Left renal cortex interstitium (tissue), 4 donors: ENCODE results near the gene RPL36AL. TPM values are rescaled to one million over a fixed set of nuclear protein-coding genes. Genes with fewer than 3 reads are reported as not detected.

Experiments used
- DNase-seq, 4 donors: peaks; one replicate each; pipeline ENCODE4 v3.0.0-alpha.2; 2013; ENCODE audit warnings: low read depth in 4 of 4, low spot score in 2 of 4, missing footprints in 1 of 4
- polyA plus RNA-seq, 4 donors: library from polyadenylated mRNA; unstranded; fragments of 120-200 nt; gene quantifications; one replicate each; pipeline ENCODE4 v1.2.1, GENCODE V29; 2013; ENCODE audit not compliant: insufficient read length in 4 of 4

The RPL36AL gene
- polyA plus RNA-seq, 4 donors = 142 to 223 (median 205) TPM

DNA sequence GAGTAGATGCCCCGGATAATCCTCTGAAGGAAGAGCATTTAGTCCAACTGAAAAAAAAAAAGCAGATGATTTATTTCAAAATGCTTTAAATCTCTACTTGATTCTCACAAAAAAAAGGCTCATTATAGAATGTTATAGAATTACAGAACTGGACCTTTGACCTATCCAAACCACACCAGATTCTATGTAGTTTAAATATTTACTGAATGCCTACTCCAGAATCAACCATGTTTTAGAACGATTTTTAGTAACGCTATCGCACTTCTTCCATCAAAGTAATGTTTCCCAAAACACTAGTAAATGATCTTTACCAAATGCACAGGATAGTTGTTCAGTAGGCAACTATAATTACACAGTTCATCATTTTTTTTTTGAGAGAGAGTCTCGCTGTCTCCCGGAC is 36.8 kb downstream of the RPL36AL start:
- no peak for DNase-seq

DNA sequence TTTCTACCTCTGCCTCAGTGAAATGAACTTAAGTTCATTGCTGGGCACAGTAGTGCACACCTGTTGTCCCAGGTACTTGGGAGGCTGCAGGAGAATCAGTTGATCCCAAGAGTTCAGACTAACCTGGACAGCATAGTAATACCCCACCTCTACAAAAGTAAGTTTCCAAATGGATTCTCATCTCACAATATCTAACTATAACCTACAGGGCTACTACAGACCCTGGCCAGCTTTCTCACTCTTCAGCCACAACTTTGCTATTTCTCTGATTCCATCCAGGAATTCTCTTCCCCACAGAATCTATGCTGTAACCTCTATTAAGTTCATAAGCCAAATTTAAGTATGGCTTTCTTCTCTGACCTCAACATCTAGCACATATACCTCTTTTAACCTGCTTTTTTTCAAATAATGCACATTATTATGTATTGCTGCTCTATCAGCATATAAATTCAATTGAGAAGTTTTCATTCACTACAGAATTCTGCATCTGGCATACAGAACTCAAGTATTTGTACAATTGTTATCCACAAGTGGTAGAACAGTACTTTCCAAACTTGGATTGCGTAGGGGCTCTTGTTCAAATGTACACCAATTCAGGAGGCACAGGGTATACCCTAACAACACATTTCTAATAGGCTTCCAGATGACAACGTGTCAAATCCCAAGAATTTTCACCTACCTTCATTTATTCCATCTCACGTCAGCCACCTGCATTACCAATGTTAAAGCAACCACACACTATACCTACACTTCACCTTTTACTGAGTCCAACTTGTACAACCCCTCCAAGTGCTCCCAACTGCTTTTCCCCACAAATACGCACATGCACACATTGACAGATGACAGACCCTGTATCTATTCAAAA is 38.1 kb downstream of the RPL36AL start:
- no peak for DNase-seq

DNA sequence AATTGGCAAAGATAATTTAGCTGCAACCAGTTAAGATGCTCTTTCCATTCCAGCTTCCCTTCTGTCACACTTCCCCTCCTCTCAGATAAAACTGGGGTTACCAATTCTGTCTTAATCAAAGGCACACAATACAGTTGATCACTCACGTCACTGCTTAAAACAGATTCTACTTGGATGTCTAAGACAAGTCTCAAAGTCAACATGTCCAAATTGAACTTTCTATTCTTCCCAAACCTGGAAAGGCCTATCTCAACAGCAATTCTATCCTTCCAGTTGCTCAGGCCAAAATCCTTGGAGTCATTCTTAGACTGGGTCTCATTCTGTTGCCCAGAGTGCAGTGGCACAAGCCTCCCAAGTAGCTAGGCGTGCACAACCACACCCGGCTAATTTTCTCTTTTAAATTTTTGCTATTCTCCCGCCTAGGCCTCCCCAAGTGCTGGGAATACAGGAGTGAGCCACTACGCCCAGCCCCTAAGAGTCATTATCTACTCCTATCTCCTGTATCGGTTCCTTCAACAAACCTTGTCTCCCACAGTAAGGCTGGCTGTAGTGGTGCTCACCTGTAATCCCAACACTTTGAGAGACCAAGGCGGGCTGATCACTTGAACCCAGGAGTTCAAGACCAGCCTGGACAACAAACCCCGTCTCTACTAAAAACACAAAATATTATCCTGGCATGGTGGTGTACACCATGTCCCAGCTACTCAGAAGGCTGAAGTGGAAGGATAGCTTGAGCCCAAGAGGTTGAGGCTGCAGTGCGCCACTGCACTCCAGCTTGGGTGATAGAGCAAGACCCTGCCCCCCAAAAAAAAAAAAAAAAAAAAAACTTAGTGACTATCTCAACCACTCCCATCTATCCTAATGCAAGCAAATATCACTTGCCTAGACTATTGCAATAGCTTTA is 39.0 kb downstream of the RPL36AL start:
- DNase-seq = no peak

DNA sequence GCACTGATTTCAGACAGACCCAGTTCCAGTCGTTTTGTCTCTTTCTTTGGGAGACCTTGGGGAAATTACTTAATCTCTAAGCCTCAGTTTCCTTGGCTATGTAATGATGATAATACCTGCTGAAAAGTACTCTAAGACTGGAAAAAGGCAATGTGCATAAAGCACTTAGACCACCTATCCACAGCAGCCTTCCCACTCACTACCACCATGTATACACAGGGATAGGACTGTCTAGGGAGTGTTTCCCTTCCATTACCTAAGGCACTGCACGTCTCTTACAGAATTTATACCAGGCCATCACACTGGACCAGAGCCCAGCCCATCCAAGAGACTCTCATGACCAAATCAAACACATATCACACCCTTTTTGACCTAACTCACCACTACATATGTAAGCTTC is 40.6 kb downstream of the RPL36AL start:
- DNase-seq = no peak

DNA sequence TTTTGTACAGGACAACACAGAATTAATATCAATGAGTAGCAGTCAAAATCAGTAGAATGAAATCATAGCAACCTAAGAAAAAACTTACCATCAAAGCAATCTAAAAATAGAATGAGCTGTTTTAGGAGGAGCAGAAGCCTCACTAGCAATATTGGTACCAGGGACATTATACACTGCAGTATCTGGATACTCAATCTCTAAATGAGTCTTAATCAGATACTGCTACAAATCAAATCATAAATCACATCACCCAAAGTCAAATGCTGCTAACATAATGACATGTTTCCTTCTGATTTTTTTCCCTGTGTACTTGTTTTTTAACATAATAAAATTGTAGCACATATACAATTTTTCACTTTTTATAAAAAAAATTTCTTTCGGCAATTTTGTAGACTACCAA is 42.3 kb downstream of the RPL36AL start:
- DNase-seq = no peak

DNA sequence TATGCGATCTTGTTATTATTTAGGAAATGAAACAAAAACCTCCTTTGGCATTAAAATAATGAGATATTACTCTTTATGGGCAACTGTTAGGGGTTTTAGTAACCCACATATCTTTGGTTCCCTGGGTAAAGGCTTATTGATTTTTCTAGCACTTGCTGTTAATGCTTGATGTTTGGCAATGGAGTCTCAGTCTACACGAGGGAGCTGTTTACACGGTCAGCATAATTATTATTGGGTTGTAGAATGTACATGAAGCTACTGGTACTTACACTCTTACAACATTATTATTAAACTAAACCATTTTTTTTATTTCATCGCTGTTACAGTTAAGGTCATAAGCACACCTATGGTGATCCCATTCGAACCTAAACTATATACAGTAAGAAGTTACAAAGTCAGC is 46.4 kb downstream of the RPL36AL start:
- DNase-seq = no peak

DNA sequence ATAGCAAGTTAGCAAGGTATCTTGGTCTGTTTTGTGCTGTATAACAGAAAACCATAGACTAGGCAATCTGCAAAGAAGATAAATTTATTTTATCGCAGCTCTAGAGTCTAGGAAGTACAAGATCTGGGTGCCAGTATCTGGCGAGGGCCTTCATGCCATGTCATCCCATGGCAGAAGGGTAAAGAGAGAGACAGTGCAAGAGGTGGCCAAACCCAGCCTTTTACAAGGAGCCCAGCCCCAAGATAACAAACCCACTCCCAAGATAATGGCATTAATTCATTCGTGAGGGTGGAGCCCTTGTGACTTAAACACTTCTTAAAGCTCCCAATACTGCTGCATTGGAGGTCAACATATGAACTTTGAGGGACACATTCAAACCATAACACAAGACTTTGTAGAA is 51.1 kb downstream of the RPL36AL start:
- DNase-seq = no peak

Other genes starting within 250 kb of the RPL36AL start
- 1,000 to 10,000 TPM; 1,301 to 2,136 (median 1,626) TPM for gene RPS29, start 34.2 kb downstream of the RPL36AL start, polyA plus RNA-seq
- gene LRR1, start 21.7 kb downstream of the RPL36AL start, polyA plus RNA-seq = 10 to 100 TPM; 10.2 to 14.2 (median 12.1) TPM
- 10 to 100 TPM; 10.6 to 25.2 (median 20.3) TPM for gene MGAT2, start 173 bp upstream of the RPL36AL start, polyA plus RNA-seq
- 10 to 100 TPM; 15.5 to 19.1 (median 17.3) TPM for gene DNAAF2, start 14.6 kb upstream of the RPL36AL start, polyA plus RNA-seq
- 10 to 100 TPM; 12.5 to 31.9 (median 19.0) TPM for gene POLE2, start 67.6 kb upstream of the RPL36AL start, polyA plus RNA-seq
- 1 to 10 TPM; 4.9 to 8.2 (median 6.1) TPM for gene KLHDC1, start 72.5 kb upstream of the RPL36AL start, polyA plus RNA-seq
- gene KLHDC2, start 147.5 kb upstream of the RPL36AL start, polyA plus RNA-seq = 100 to 1,000 TPM; 135 to 180 (median 160) TPM
- 100 to 1,000 TPM in 1 of 4 donors, 10 to 100 TPM in 3; 81.3 to 101 (median 91.7) TPM for gene NEMF, start 232.2 kb upstream of the RPL36AL start, polyA plus RNA-seq